IMR-90 (cell line): ENCODE data around the gene SBF2. TPM values are rescaled to one million over a fixed set of nuclear protein-coding genes. Genes with fewer than 3 reads are reported as not detected.
A peak's percentile ranks its signal among the peaks of the same experiment; 100 is the strongest.

Source experiments
- ATAC-seq: fragments of 200-7000 bp; cut with Tn5 transposase; 2 replicates; pipeline ENCODE4 v1.9.1; 2020; ENCODE audit warnings: low read depth, mild to moderate bottlenecking, moderate library complexity
- BruUV-seq: library from RNA; stranded (reverse); fragments of 400-500 nt; replicated peaks from 2 replicates; lab custom pipeline; 2021; lab: Mats Ljungman, UMichigan
- CTCF ChIA-PET: fragments of 300-600 bp; formaldehyde crosslinking; extraction: SDS; loops from one replicate; lab custom pipeline; 2021; ENCODE audit warnings: antibody characterized with exemption; lab: Yijun Ruan, JAX
- POLR2A ChIA-PET: fragments of 300-600 bp; sonication (Branson Sonifier 250); formaldehyde crosslinking; loops from one replicate; lab custom pipeline; 2022; ENCODE audit warnings: antibody characterized with exemption; ENCODE audit not compliant: unreplicated experiment; lab: Charles Lee
- DNase-seq: peaks from one replicate; pipeline ENCODE4 v3.0.0; 2013
- H2AFZ ChIP-seq: replicated peaks from 2 replicates; pipeline ENCODE3; 2013; ENCODE audit warnings: low read length, mild to moderate bottlenecking; ENCODE audit not compliant: poor library complexity
- H2AK5ac ChIP-seq: 2 replicates; pipeline ENCODE4 v1.6.1; 2013; ENCODE audit warnings: low read depth, low read length, inconsistent platforms
- H2AK9ac ChIP-seq: replicated peaks from 2 replicates; pipeline ENCODE3; 2013; ENCODE audit warnings: mild to moderate bottlenecking, low read depth, low read length, moderate library complexity; ENCODE audit not compliant: poor library complexity
- H2BK120ac ChIP-seq: 2 replicates; pipeline ENCODE4 v1.6.1; 2013; ENCODE audit warnings: low read depth, low read length, inconsistent platforms
- H2BK15ac ChIP-seq: 3 replicates; pipeline ENCODE4 v1.6.1; 2013; ENCODE audit warnings: low read depth, low read length, inconsistent platforms
- H2BK20ac ChIP-seq: 2 replicates; pipeline ENCODE4 v1.6.1; 2013; ENCODE audit warnings: low read depth, mild to moderate bottlenecking, inconsistent platforms, low read length, moderate library complexity
- H2BK5ac ChIP-seq: 2 replicates; pipeline ENCODE4 v1.6.1; 2013; ENCODE audit warnings: mild to moderate bottlenecking, low read depth, low read length, inconsistent platforms; ENCODE audit not compliant: poor library complexity, severe bottlenecking
- H3K14ac ChIP-seq: replicated peaks from 2 replicates; pipeline ENCODE4 v1.6.1; 2013; ENCODE audit warnings: low read depth, low read length, inconsistent platforms
- H3K18ac ChIP-seq: 2 replicates; pipeline ENCODE4 v1.6.1; 2013; ENCODE audit warnings: low read depth, low read length, control low read depth
- H3K23ac ChIP-seq: 2 replicates; pipeline ENCODE4 v1.6.1; 2013; ENCODE audit warnings: low read depth, low read length, inconsistent platforms
- H3K27ac ChIP-seq: 2 replicates; pipeline ENCODE4 v1.5.1; 2013; ENCODE audit warnings: mild to moderate bottlenecking, control low read depth, low read length; ENCODE audit not compliant: insufficient read depth
- H3K27me3 ChIP-seq: 2 replicates; pipeline ENCODE4 v1.6.1; 2013; ENCODE audit warnings: low read length; ENCODE audit not compliant: control insufficient read depth, insufficient read depth
- H3K36me3 ChIP-seq: 2 replicates; pipeline ENCODE4 v1.6.1; 2013; ENCODE audit warnings: low read length, mixed read lengths; ENCODE audit not compliant: control insufficient read depth, insufficient read depth
- H3K4ac ChIP-seq: 2 replicates; pipeline ENCODE4 v1.6.1; 2013; ENCODE audit warnings: low read depth, low read length, inconsistent platforms
- H3K4me1 ChIP-seq: 2 replicates; pipeline ENCODE4 v1.6.1; 2013; ENCODE audit warnings: low read length, mixed read lengths; ENCODE audit not compliant: control insufficient read depth, insufficient read depth
- H3K4me2 ChIP-seq: 2 replicates; pipeline ENCODE4 v1.6.1; 2013; ENCODE audit warnings: low read depth, mild to moderate bottlenecking, control low read depth, low read length, moderate library complexity
- H3K4me3 ChIP-seq: 2 replicates; pipeline ENCODE4 v1.5.1; 2013; ENCODE audit warnings: low read depth, mild to moderate bottlenecking, control low read depth, low read length, moderate library complexity; ENCODE audit not compliant: insufficient read depth
- H3K56ac ChIP-seq: 2 replicates; pipeline ENCODE4 v1.6.1; 2013; ENCODE audit warnings: low read length, inconsistent platforms; ENCODE audit not compliant: insufficient read depth; ENCODE audit errors: extremely low read depth
- H3K79me1 ChIP-seq, 2 experiments: 2 replicates each; pipeline ENCODE4 v1.6.1; 2013; ENCODE audit warnings: low read length in 2 of 2, inconsistent platforms in 1 of 2, low read depth in 1 of 2
- H3K9ac ChIP-seq: 2 replicates; pipeline ENCODE4 v1.6.1; 2013; ENCODE audit warnings: low read depth, low read length, control low read depth
- H3K9me1 ChIP-seq: 2 replicates; pipeline ENCODE4 v1.6.1; 2013; ENCODE audit warnings: low read length, inconsistent platforms; ENCODE audit not compliant: insufficient read depth
- H3K9me3 ChIP-seq: 2 replicates; pipeline ENCODE4 v1.6.1; 2013; ENCODE audit warnings: low read length; ENCODE audit not compliant: control insufficient read depth, insufficient read depth
- H4K20me1 ChIP-seq: 2 replicates; pipeline ENCODE4 v1.6.1; 2013; ENCODE audit warnings: low read length, inconsistent platforms; ENCODE audit not compliant: insufficient read depth
- H4K5ac ChIP-seq: 2 replicates; pipeline ENCODE4 v1.6.1; 2013; ENCODE audit warnings: mild to moderate bottlenecking, low read depth, low read length, control low read depth
- H4K8ac ChIP-seq, 2 experiments: 2 replicates each; pipeline ENCODE4 v1.6.1; 2013; ENCODE audit warnings: low read depth in 2 of 2, low read length in 2 of 2, control low read depth in 1 of 2, inconsistent platforms in 1 of 2
- H4K91ac ChIP-seq: 2 replicates; pipeline ENCODE4 v1.6.1; 2013; ENCODE audit warnings: low read depth, low read length, inconsistent platforms; ENCODE audit not compliant: insufficient read depth
- BHLHE40 ChIP-seq: fragments of 150-350 bp; IDR thresholded peaks from 2 replicates; pipeline ENCODE4 v1.6.1; 2016; ENCODE audit warnings: mild to moderate bottlenecking, low read depth, low read length
- CEBPB ChIP-seq: IDR thresholded peaks from 2 replicates; pipeline ENCODE4 v1.6.1; 2012; ENCODE audit warnings: low read depth, low read length, improper control_type of control experiment
- ELK1 ChIP-seq: fragments of 150-350 bp; IDR thresholded peaks from 2 replicates; pipeline ENCODE4 v1.6.1; 2016; ENCODE audit warnings: low read depth, mild to moderate bottlenecking, low read length, moderate library complexity, borderline replicate concordance
- MAFK ChIP-seq: IDR thresholded peaks from 2 replicates; pipeline ENCODE4 v1.6.1; 2012; ENCODE audit warnings: low read depth, low read length, improper control_type of control experiment
- MAZ ChIP-seq: IDR thresholded peaks from 2 replicates; pipeline ENCODE4 v1.6.1; 2012; ENCODE audit warnings: low read depth, mild to moderate bottlenecking, low read length, improper control_type of control experiment, moderate library complexity, borderline replicate concordance
- NFE2L2 ChIP-seq: fragments of 150-350 bp; IDR thresholded peaks from 2 replicates; pipeline ENCODE4 v1.6.1; 2016; ENCODE audit warnings: low read depth, mild to moderate bottlenecking, low read length
- POLR2A ChIP-seq: IDR thresholded peaks from 2 replicates; pipeline ENCODE4 v1.6.1; 2012; ENCODE audit warnings: mild to moderate bottlenecking, low read depth, low read length
- RAD21 ChIP-seq: IDR thresholded peaks from 2 replicates; pipeline ENCODE4 v1.6.1; 2012; ENCODE audit warnings: low read length, improper control_type of control experiment
- RCOR1 ChIP-seq: IDR thresholded peaks from 2 replicates; pipeline ENCODE4 v1.6.1; 2012; ENCODE audit warnings: mild to moderate bottlenecking, low read length, improper control_type of control experiment; ENCODE audit not compliant: insufficient replicate concordance
- RFX5 ChIP-seq: IDR thresholded peaks from 2 replicates; pipeline ENCODE4 v1.8.0; 2012; ENCODE audit warnings: low read depth, mild to moderate bottlenecking, low read length, moderate library complexity
- WGBS, 2 experiments: methylation state at CpG; one replicate each; pipeline versions ENCODE4 v1.1.5 to v1.1.7; 2013; ENCODE audit warnings: missing lambda C conversion rate in 2 of 2; ENCODE audit not compliant: insufficient read length in 1 of 2; ENCODE audit errors: extremely low coverage in 2 of 2; 5-methylcytosine and 5-hydroxymethylcytosine counted together
- dilution Hi-C: fragments of 300-500 bp; cut with HindIII; formaldehyde crosslinking; loops from one replicate; pipeline ENCODE4 v1.14.3; 2018; ENCODE audit warnings: low sequenced_read_pairs; ENCODE audit not compliant: unreplicated experiment
- in situ Hi-C: fragments of 300-500 bp; cut with MboI; formaldehyde crosslinking; loops from 3 replicates; pipeline ENCODE4 v1.14.3; 2019; ENCODE audit warnings: low sequenced_read_pairs, inconsistent platforms, mixed read lengths
- intact Hi-C: fragments of 100-400 bp; cut with micrococcal nuclease; formaldehyde crosslinking; loops from 2 replicates; pipeline ENCODE4 v1.10.0; 2022
- polyA plus RNA-seq, 3 experiments: library from polyadenylated mRNA; depleted of rRNA; stranded (reverse); fragments of >200 nt; gene quantifications; 2 replicates each; pipeline ENCODE4 v1.2.3, GENCODE V29; 2012; ENCODE audit warnings: low replicate concordance in 1 of 3
- total RNA-seq: library from RNA; depleted of rRNA; stranded (reverse); fragments of >200 nt; gene quantifications from 2 replicates; pipeline ENCODE4 v1.2.3, GENCODE V29; 2012

The SBF2 gene
- total and polyA plus RNA-seq, 2 of the 4 experiments (the other 2 are of a cell fraction): 23.8 to 51.8 TPM

- Histone ChIP-seq H2AK5ac (peak overlapping the region; percentile 20; the same call in 1 of the 2 replicates), H2BK15ac (no peak overlapping the region), H2BK5ac (no peak overlapping the region), H3K9me3 (no peaks in the 10 kb centered on the region), H3K27me3 (no peaks in the 10 kb centered on the region), H3K27ac (no peak overlapping the region), H2BK20ac (no peak overlapping the region), H3K23ac (no peak overlapping the region), H3K9ac (no peak overlapping the region), H3K9me1 (peaks cover 13% of the 10 kb centered on the region), H2BK120ac (no peak overlapping the region), H4K5ac (no peak overlapping the region), H3K4ac (no peak overlapping the region; the same call in 1 of the 2 replicates), H2AK9ac (no peak overlapping the region), H3K14ac (no peak overlapping the region), H3K56ac (no peak overlapping the region), H3K4me2 (no peak overlapping the region), H2AFZ (no peak overlapping the region), H3K79me1 (peaks cover 32 to 82% of the 10 kb centered on the region in 2 experiments), H3K4me3 (no peak overlapping the region), H4K91ac (no peak overlapping the region), H4K8ac (no peak overlapping the region), H3K4me1 (peaks cover 15% of the 10 kb centered on the region), H3K18ac (no peak overlapping the region), H3K36me3 (peaks cover 10% of the 10 kb centered on the region), H4K20me1 (peaks cover 30% of the 10 kb centered on the region)
- in situ Hi-C loops (no loop called here), intact Hi-C loops (no loop called here), dilution Hi-C loops (no loop called here)
- TF ChIP-seq RAD21 (no peak), POLR2A (no peak), ELK1 (no peak), RCOR1 (no peak), MAFK (no peak), BHLHE40 (no peak), CEBPB (no peak), MAZ (no peak), NFE2L2 (no peak), RFX5 (no peak)
- DNase-seq (no peak), ATAC-seq (no peak)
- no TSS peak for BruUV-seq
- WGBS, 2 experiments: 96% methylated on average over 5 of the region's 9 CpGs; no CpG with 5 or more reads in 1 of the 2 experiments
- CTCF ChIA-PET: interaction anchor here (1.1 kb wide), 1 partner anchor 16 kb away, joined by 3 read pairs; no protein-coding TSS in a partner anchor
- POLR2A ChIA-PET: no interaction called here
Measured at GRCh38 chr11:10287766-10288715, 6.0 kb downstream of the SBF2 start.
